Fibroblast of the aortic adventitia (primary cell): ENCODE data around the gene INPP1. TPM values are rescaled to one million over a fixed set of nuclear protein-coding genes. Genes with fewer than 3 reads are reported as not detected.

Experiments
- DNase-seq: peaks from one replicate; pipeline ENCODE4 v3.0.0-alpha.2; 2010; ENCODE audit warnings: low read depth
- H3K4me3 ChIP-seq: 2 replicates; pipeline ENCODE4 v1.5.1; 2011; ENCODE audit warnings: low read depth, mild to moderate bottlenecking, control low read depth, low read length, moderate library complexity
- total RNA-seq: library from RNA; depleted of rRNA; stranded (reverse); fragments of >200 nt; gene quantifications from 2 replicates; pipeline ENCODE4 v1.2.3, GENCODE V29; 2012; ENCODE audit warnings: low replicate concordance
- TF ChIP-seq, protein P1 (sequence below): IDR thresholded peaks from 2 replicates; pipeline ENCODE4 v1.5.1; 2011; ENCODE audit warnings: mild to moderate bottlenecking, low read length, control low read depth, inconsistent platforms; ENCODE audit not compliant: insufficient read depth

The INPP1 gene
- total RNA-seq, 1 donor: 11.8 TPM

DNA sequence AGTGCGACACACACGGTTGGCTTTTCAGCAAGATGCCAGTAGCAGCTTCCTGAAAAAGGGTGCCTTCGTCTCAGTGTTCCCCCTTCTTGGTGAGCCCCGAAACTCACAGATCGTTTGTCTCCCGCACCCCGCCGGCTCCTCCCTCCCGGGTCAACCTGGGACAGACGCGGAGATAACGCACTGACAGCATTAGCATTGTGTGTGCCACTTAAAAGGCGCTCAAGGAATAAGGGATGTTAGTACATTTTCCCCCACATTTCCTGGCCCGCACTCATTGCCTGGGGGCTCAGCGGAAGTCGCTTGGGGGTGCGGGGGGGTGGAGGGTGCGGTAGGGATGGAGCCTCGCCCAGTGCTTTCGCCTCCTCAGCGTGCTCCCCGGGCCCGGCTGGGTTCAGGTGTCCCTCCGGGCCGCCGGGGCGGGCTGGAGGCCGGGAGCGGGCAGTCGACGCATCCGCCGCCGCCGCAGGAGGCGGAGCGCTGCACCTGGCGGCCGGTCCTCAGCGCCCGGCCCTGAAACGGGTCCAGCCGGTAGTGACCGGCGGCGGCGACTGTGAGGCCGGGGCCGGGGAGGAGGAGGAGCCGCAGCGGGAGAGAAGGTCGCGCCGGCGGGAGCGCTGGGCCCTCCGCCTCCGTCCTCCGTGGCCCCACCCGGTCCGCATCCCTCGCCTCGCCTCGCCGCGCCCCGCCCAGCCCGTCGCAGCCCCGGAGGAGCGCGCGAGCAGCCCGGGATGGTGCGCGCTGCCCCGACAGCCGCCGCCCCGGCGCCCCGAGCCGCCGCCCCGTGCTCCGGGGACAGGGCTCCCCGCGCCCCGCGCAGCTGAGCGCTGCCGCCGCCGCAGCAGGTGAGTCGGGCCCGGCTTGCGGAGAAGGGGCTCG is 64.5 kb downstream of the INPP1 start, which contains the start of gene MFSD6:
TSS of gene MFSD6 (plus strand) at position 694 of the 876 bp plus-strand sequence. CDS start 27,675 bp downstream, outside the sequence.
- TF ChIP-seq, protein P1, sequence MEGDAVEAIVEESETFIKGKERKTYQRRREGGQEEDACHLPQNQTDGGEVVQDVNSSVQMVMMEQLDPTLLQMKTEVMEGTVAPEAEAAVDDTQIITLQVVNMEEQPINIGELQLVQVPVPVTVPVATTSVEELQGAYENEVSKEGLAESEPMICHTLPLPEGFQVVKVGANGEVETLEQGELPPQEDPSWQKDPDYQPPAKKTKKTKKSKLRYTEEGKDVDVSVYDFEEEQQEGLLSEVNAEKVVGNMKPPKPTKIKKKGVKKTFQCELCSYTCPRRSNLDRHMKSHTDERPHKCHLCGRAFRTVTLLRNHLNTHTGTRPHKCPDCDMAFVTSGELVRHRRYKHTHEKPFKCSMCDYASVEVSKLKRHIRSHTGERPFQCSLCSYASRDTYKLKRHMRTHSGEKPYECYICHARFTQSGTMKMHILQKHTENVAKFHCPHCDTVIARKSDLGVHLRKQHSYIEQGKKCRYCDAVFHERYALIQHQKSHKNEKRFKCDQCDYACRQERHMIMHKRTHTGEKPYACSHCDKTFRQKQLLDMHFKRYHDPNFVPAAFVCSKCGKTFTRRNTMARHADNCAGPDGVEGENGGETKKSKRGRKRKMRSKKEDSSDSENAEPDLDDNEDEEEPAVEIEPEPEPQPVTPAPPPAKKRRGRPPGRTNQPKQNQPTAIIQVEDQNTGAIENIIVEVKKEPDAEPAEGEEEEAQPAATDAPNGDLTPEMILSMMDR: no peak
- DNase-seq: no peak
- H3K4me3 ChIP-seq: peak within 1 kb of the TSS; percentile 63

DNA sequence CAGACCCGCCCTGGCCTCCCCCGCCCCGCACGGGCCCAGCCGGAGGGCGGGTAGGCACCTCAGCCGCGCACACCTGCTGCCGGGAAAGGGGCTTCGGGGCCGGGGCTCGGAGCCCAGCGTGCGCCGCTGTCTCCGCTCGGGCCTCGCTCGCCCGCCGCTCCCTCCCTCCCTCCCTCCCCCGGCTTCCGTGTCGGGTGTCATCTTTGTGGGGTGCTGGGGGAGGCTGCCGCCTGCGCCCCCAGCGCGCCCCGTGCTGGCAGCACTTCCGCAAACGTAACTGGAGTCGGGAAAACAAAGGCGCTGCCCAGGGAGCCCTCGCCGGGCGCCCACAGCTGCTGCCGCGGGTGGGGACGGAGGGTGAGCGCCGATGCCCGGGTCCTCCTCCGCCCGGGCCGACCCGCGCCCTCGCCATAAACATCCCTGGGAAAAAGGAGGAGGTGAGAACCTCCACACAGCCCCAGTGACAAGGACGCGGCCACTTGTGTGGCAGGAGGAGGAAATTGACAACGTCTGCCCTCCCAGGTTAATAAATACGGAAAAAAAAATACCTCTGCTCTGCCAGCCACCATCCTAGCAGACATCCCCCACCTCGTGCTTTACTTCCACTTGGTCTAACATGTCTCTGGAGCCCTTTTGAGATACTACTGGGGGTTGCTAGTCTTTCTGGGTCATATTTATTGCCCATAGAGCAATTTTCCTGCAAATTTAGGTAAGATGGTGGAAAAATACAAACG is 65.3 kb downstream of the INPP1 start:
- DNase-seq: no peak
- TF ChIP-seq, protein P1: no peak
- peak overlapping the region; percentile 63 for H3K4me3 ChIP-seq

DNA sequence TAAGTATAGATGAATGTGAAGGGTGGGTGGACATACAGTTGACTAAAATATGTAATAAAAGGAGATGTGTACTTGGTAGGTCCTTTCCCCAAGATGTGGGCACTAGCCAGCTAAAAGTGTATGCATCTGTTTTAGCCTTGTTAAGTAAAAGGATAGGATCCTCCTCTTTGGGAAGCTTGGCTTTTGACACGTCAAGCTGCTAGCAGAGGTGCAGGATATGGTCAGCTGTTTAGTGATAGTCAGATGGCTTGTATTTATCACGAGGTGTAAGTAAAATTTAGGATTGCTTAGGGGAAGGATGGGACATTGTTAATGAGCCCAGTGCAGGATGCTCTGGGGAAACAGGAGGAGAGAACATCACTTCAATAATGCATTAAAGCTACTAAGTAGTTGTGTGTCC is 66.2 kb downstream of the INPP1 start:
- no peak for DNase-seq
- TF ChIP-seq, protein P1: no peak
- no peak overlapping the region for H3K4me3 ChIP-seq

DNA sequence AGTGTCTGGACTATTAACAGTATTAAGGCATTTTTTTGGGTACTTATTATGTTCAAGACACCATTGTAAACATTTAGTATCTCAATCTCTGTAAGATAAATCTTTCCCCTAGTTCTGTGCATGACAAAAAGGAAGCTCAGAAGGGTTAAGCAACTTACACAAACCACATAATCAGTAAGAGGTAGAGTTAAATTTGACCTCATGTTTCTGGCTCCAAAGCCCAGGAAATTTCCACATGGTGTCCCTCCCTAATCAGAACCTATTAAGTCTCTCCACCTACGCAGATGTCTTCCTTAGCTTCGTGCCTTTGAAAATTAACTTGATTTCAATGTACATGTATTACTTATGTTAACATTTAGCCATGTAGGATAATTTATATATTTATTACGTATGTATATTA is 66.8 kb downstream of the INPP1 start:
- TF ChIP-seq, protein P1: no peak
- H3K4me3 ChIP-seq: no peak overlapping the region
- no peak for DNase-seq

DNA sequence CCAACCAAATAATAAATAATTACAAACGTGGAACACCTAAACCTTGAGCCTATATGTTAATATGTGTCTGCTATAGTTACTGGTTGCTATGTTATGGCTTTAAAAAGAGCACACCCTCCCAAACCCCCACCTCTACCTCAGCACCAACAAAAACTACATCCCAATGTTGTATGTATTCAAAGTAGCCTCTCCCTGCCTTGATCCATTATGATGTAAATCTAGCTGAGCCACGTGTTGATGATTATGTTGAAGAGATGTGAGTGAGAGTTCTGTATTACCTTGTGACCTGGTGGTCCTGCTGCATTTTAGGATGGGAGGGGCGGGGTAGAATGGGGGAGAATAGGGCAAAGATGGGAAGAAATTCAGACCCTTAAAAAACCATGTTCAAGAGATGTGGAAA is 69.6 kb downstream of the INPP1 start:
- TF ChIP-seq, protein P1: no peak
- H3K4me3 ChIP-seq: no peak overlapping the region
- no peak for DNase-seq

DNA sequence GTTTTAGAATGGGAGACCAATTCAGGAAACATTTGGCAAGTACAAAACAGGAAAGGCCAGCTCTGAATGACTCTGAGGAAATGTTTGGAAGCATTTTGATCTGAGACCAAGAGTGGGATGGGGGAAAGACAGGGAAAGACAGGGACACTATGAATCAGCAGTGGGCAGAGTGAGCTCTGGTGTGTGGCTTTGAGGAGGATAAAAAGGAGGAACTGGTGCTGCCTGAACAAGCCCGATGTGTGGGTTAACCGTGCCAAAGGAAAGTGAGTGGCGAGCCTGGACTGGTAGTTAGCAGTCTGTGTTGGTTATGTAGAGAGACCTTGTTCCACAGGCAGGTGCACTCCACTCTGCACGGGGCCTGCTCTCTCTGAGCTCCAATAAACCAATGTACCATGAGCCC is 70.0 kb downstream of the INPP1 start:
- DNase-seq: no peak

More for the DNA sequence above, 70.0 kb downstream of the INPP1 start:
- H3K4me3 ChIP-seq: no peak overlapping the region
- TF ChIP-seq, protein P1: no peak
